H9 (cell line): ENCODE data around the gene CHST5. TPM values are rescaled to one million over a fixed set of nuclear protein-coding genes. Genes with fewer than 3 reads are reported as not detected.

ENCODE experiments used
- DNase-seq: peaks from one replicate; pipeline ENCODE4 v3.0.0-alpha.2; 2017
- H2AFZ ChIP-seq: one replicate; pipeline ENCODE4 v1.6.1; 2013; ENCODE audit warnings: mild to moderate bottlenecking, low read length, control low read depth, moderate library complexity
- H2AK5ac ChIP-seq: 2 replicates; pipeline ENCODE4 v1.6.1; 2013; ENCODE audit warnings: low read length, control low read depth, mixed read lengths; ENCODE audit not compliant: insufficient read length
- H2BK120ac ChIP-seq: one replicate; pipeline ENCODE4 v1.6.1; 2013; ENCODE audit warnings: low read depth, mild to moderate bottlenecking, low read length, control low read depth, inconsistent platforms; ENCODE audit not compliant: poor library complexity, severe bottlenecking
- H2BK12ac ChIP-seq: 2 replicates; pipeline ENCODE4 v1.6.1; 2013; ENCODE audit warnings: low read length, control low read depth, mixed read lengths, low read depth; ENCODE audit not compliant: insufficient read length
- H2BK15ac ChIP-seq: 2 replicates; pipeline ENCODE4 v1.6.1; 2013; ENCODE audit warnings: low read depth, low read length, control low read depth
- H2BK20ac ChIP-seq: one replicate; pipeline ENCODE4 v1.6.1; 2013; ENCODE audit warnings: low read depth, mild to moderate bottlenecking, low read length, control low read depth, inconsistent platforms; ENCODE audit not compliant: poor library complexity, severe bottlenecking
- H2BK5ac ChIP-seq: 2 replicates; pipeline ENCODE4 v1.6.1; 2013; ENCODE audit warnings: low read length, control low read depth, mixed read lengths; ENCODE audit not compliant: insufficient read length
- H3K14ac ChIP-seq: 2 replicates; pipeline ENCODE4 v1.6.1; 2013; ENCODE audit warnings: low read length, control low read depth; ENCODE audit not compliant: insufficient read depth
- H3K18ac ChIP-seq: 2 replicates; pipeline ENCODE4 v1.6.1; 2013; ENCODE audit warnings: low read depth, mild to moderate bottlenecking, mixed read lengths, low read length, control low read depth; ENCODE audit not compliant: insufficient read length
- H3K23ac ChIP-seq: 2 replicates; pipeline ENCODE4 v1.6.1; 2013; ENCODE audit warnings: low read length, control low read depth, mixed read lengths, low read depth; ENCODE audit not compliant: insufficient read length
- H3K23me2 ChIP-seq: 2 replicates; pipeline ENCODE4 v1.6.1; 2013; ENCODE audit warnings: low read depth, mild to moderate bottlenecking, mixed read lengths, low read length, control low read depth; ENCODE audit not compliant: insufficient read length, poor library complexity, severe bottlenecking
- H3K27ac ChIP-seq: 2 replicates; pipeline ENCODE4 v1.5.1; 2013; ENCODE audit warnings: low read length, control low read depth, mixed read lengths, low read depth; ENCODE audit not compliant: insufficient read length
- H3K27me3 ChIP-seq: 2 replicates; pipeline ENCODE4 v1.6.1; 2013; ENCODE audit warnings: low read length, control low read depth, inconsistent platforms; ENCODE audit not compliant: insufficient read depth
- H3K4ac ChIP-seq: 2 replicates; pipeline ENCODE4 v1.6.1; 2013; ENCODE audit warnings: low read depth, mild to moderate bottlenecking, control low read depth, inconsistent platforms, low read length, moderate library complexity
- H3K4me1 ChIP-seq: 2 replicates; pipeline ENCODE4 v1.6.1; 2013; ENCODE audit warnings: low read length, control low read depth, inconsistent platforms; ENCODE audit not compliant: insufficient read depth
- H3K4me2 ChIP-seq: 2 replicates; pipeline ENCODE4 v1.6.1; 2013; ENCODE audit warnings: low read length, control low read depth, mixed read lengths; ENCODE audit not compliant: insufficient read length, insufficient read depth
- H3K56ac ChIP-seq: 2 replicates; pipeline ENCODE4 v1.6.1; 2013; ENCODE audit warnings: low read depth, mild to moderate bottlenecking, mixed read lengths, low read length, control low read depth; ENCODE audit not compliant: insufficient read length
- H3K79me1 ChIP-seq: 2 replicates; pipeline ENCODE4 v1.6.1; 2013; ENCODE audit warnings: low read depth, mild to moderate bottlenecking, moderate library complexity, low read length, control low read depth, inconsistent platforms; ENCODE audit not compliant: insufficient read depth, poor library complexity, severe bottlenecking
- H3K79me2 ChIP-seq: 2 replicates; pipeline ENCODE4 v1.6.1; 2013; ENCODE audit warnings: low read length, control low read depth, inconsistent platforms; ENCODE audit not compliant: insufficient read depth
- H3K9ac ChIP-seq: 2 replicates; pipeline ENCODE4 v1.6.1; 2013; ENCODE audit warnings: low read length, control low read depth, mixed read lengths; ENCODE audit not compliant: insufficient read length; ENCODE audit errors: extremely low read depth
- H3K9me3 ChIP-seq: one replicate; pipeline ENCODE4 v1.6.1; 2013; ENCODE audit warnings: low read depth, low read length, inconsistent platforms; ENCODE audit not compliant: control insufficient read depth
- H3T11ph ChIP-seq: one replicate; pipeline ENCODE4 v1.6.1; 2013; ENCODE audit warnings: mild to moderate bottlenecking, low read length, control low read depth, inconsistent platforms
- H4K20me1 ChIP-seq: one replicate; pipeline ENCODE4 v1.6.1; 2013; ENCODE audit not compliant: control insufficient read depth, insufficient read length, insufficient read depth
- H4K5ac ChIP-seq: 2 replicates; pipeline ENCODE4 v1.6.1; 2013; ENCODE audit warnings: low read depth, mild to moderate bottlenecking, mixed read lengths, low read length, control low read depth; ENCODE audit not compliant: insufficient read length
- H4K8ac ChIP-seq: replicated peaks from 2 replicates; pipeline ENCODE4 v1.6.1; 2013; ENCODE audit warnings: low read length, control low read depth, mixed read lengths, low read depth; ENCODE audit not compliant: insufficient read length
- H4K91ac ChIP-seq: 2 replicates; pipeline ENCODE4 v1.6.1; 2013; ENCODE audit warnings: low read depth, mild to moderate bottlenecking, moderate library complexity, mixed read lengths, low read length, control low read depth; ENCODE audit not compliant: insufficient read length
- H3K27ac Mint-ChIP-seq, 3 experiments: 2 replicates in 2 of 3; 3 replicates in 1 of 3; pipeline ENCODE4 v1.8.0; 2020 to 2021; ENCODE audit warnings: mixed read lengths in 3 of 3, mild to moderate bottlenecking in 1 of 3, moderate library complexity in 1 of 3
- H3K27me3 Mint-ChIP-seq: 2 replicates; pipeline ENCODE4 v1.8.0; 2021; ENCODE audit warnings: low read depth, mild to moderate bottlenecking, moderate library complexity, mixed read lengths
- H3K36me3 Mint-ChIP-seq, 3 experiments: 2 replicates in 2 of 3; 3 replicates in 1 of 3; pipeline ENCODE4 v1.8.0; 2020 to 2021; ENCODE audit warnings: low read depth in 3 of 3, mixed read lengths in 3 of 3; ENCODE audit not compliant: insufficient read depth in 1 of 3
- H3K4me1 Mint-ChIP-seq, 2 experiments: 2 replicates each; pipeline ENCODE4 v1.8.0; 2020; ENCODE audit warnings: mixed read lengths in 2 of 2
- H3K4me3 Mint-ChIP-seq, 2 experiments: 2 replicates in 1 of 2; 3 replicates in 1 of 2; pipeline ENCODE4 v1.8.0; 2020 to 2021; ENCODE audit warnings: mild to moderate bottlenecking in 2 of 2, mixed read lengths in 2 of 2, moderate library complexity in 1 of 2
- H3K9me3 Mint-ChIP-seq, 2 experiments: 2 replicates in 1 of 2; 3 replicates in 1 of 2; pipeline ENCODE4 v1.8.0; 2020; ENCODE audit warnings: mild to moderate bottlenecking in 2 of 2, mixed read lengths in 2 of 2, moderate library complexity in 1 of 2
- WGBS: extraction: QIAGEN DNeasy Blood & Tissue Kit; methylation state at CpG from one replicate; pipeline ENCODE4 v1.1.7; 2013; ENCODE audit warnings: missing lambda C conversion rate, low lambda C conversion rate, mixed read lengths; ENCODE audit not compliant: insufficient read length; ENCODE audit errors: extremely low coverage; 5-methylcytosine and 5-hydroxymethylcytosine counted together
- total RNA-seq: library from RNA; stranded (reverse); gene quantifications from 2 replicates; pipeline ENCODE4 v1.2.1, GENCODE V29; 2021
- TF ChIP-seq, protein P1 (sequence below): fragments of 200-600 bp; sonication (generic); conservative IDR thresholded peaks from 3 replicates; pipeline ENCODE4 v1.8.0; 2021; ENCODE audit warnings: antibody characterized with exemption, mild to moderate bottlenecking

Gene CHST5
- total RNA-seq, 1 experiment from 2014 or later, result not detected

DNA sequence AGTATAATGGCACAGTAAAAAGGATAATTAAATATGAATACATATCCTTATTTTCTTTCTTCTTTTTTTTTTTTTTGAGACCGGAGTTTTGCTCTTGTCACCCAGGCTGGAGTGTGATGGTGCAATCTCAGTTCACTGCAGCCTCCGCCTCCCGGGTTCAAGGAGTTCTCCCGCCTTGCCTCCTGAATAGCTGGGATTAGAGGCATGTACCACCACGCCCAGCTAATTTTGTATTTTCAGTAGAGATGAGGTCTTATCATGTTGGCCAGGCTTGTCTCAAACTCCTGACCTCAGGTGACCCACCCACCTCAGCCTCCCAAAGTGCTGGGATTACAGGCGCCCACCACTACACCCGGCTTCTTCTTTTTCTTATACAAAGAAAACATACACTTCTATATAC, 42.3 kb upstream of the CHST5 start:
- H3K23ac ChIP-seq, result no peak overlapping the region
- H3K4ac ChIP-seq, result no peak overlapping the region
- H3K27me3 Mint-ChIP-seq, result no peaks in the 10 kb centered on the region
- H2AFZ ChIP-seq, result no peak overlapping the region
- H3K14ac ChIP-seq, result no peak overlapping the region
- H3K27me3 ChIP-seq, result no peaks in the 10 kb centered on the region
- H3K4me3 Mint-ChIP-seq, result no peak overlapping the region
- no peak for DNase-seq
- no peak overlapping the region for H2BK5ac ChIP-seq
- no CpG with 5 or more reads among the region's 7 CpGs for WGBS
- no peak overlapping the region for H3T11ph ChIP-seq
- H3K4me1 Mint-ChIP-seq, result peaks cover 14 to 15% of the 10 kb centered on the region in 2 experiments
- H2BK12ac ChIP-seq, result no peak overlapping the region
- H2BK120ac ChIP-seq, result no peak overlapping the region
- no peak overlapping the region; a peak in 1 of 7 replicates for H3K27ac Mint-ChIP-seq
- H4K5ac ChIP-seq, result no peak overlapping the region
- H4K20me1 ChIP-seq, result no peaks in the 10 kb centered on the region
- no peak overlapping the region for H2BK15ac ChIP-seq
- no peak overlapping the region for H3K56ac ChIP-seq
- no peaks in the 10 kb centered on the region for H3K23me2 ChIP-seq
- peaks cover 14 to 51% (median 43%) of the 10 kb centered on the region in 3 experiments; a peak in 6 of 7 replicates for H3K36me3 Mint-ChIP-seq
- no peaks in the 10 kb centered on the region for H3K9me3 Mint-ChIP-seq
- H2BK20ac ChIP-seq, result no peak overlapping the region
- no peak overlapping the region for H2AK5ac ChIP-seq
- H3K9ac ChIP-seq, result no peak overlapping the region
- no peaks in the 10 kb centered on the region for H3K9me3 ChIP-seq
- H3K18ac ChIP-seq, result no peak overlapping the region
- H3K27ac ChIP-seq, result no peak overlapping the region
- H3K4me2 ChIP-seq, result no peak overlapping the region
- H4K91ac ChIP-seq, result no peak overlapping the region
- no peaks in the 10 kb centered on the region for H3K79me2 ChIP-seq
- TF ChIP-seq, protein P1, sequence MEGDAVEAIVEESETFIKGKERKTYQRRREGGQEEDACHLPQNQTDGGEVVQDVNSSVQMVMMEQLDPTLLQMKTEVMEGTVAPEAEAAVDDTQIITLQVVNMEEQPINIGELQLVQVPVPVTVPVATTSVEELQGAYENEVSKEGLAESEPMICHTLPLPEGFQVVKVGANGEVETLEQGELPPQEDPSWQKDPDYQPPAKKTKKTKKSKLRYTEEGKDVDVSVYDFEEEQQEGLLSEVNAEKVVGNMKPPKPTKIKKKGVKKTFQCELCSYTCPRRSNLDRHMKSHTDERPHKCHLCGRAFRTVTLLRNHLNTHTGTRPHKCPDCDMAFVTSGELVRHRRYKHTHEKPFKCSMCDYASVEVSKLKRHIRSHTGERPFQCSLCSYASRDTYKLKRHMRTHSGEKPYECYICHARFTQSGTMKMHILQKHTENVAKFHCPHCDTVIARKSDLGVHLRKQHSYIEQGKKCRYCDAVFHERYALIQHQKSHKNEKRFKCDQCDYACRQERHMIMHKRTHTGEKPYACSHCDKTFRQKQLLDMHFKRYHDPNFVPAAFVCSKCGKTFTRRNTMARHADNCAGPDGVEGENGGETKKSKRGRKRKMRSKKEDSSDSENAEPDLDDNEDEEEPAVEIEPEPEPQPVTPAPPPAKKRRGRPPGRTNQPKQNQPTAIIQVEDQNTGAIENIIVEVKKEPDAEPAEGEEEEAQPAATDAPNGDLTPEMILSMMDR, result no peak
- peaks cover 8% of the 10 kb centered on the region; the same call in 1 of the 2 replicates for H3K4me1 ChIP-seq
- no peaks in the 10 kb centered on the region for H3K79me1 ChIP-seq
- no peak overlapping the region for H4K8ac ChIP-seq
